ENCODE data around the gene TM6SF1. TPM values are rescaled to one million over a fixed set of nuclear protein-coding genes. Genes with fewer than 3 reads are reported as not detected.

The TM6SF1 gene
- total RNA-seq, 1 donor from 2014 or later, result 6.3 TPM

DNA sequence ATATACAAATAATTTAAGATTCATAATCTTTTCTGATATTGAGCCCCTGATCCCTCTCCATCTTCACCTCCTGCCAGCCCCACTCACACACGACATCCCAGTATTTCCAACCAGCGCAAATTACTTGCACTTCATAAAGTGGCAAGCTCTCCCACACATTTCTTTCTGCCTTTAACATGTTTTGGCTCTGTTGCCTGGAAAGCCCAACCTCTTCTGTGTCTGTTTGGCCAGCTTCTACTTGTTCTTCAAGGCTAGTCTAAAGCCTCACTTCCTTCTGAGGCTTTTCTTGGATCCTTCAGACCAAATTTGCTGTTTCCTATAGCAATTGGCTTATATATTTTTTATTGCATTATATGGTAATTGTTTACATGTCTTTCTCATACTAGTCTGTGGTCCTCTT lies 5.1 kb upstream of the TM6SF1 start:
- Histone ChIP-seq H3K9me3 (no peaks in the 10 kb centered on the region), H3K36me3 (no peaks in the 10 kb centered on the region), H3K27me3 (no peaks in the 10 kb centered on the region), H3K4me1 (no peaks in the 10 kb centered on the region), H3K27ac (no peak overlapping the region), H3K4me3 (no peak overlapping the region)
- no peak for DNase-seq (ENCODE audit: low spot score in 2 of 2)
- intact Hi-C loops (cut with DNase I), result no loop called here
- TF ChIP-seq, protein P1, sequence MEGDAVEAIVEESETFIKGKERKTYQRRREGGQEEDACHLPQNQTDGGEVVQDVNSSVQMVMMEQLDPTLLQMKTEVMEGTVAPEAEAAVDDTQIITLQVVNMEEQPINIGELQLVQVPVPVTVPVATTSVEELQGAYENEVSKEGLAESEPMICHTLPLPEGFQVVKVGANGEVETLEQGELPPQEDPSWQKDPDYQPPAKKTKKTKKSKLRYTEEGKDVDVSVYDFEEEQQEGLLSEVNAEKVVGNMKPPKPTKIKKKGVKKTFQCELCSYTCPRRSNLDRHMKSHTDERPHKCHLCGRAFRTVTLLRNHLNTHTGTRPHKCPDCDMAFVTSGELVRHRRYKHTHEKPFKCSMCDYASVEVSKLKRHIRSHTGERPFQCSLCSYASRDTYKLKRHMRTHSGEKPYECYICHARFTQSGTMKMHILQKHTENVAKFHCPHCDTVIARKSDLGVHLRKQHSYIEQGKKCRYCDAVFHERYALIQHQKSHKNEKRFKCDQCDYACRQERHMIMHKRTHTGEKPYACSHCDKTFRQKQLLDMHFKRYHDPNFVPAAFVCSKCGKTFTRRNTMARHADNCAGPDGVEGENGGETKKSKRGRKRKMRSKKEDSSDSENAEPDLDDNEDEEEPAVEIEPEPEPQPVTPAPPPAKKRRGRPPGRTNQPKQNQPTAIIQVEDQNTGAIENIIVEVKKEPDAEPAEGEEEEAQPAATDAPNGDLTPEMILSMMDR (IDR thresholded peaks at IDR 0.05), result no peak

GRCh38 chr15:83104141-83104540 lies 3.3 kb upstream of the TM6SF1 start:
- no peak for DNase-seq (ENCODE audit: low spot score in 2 of 2)
- no peak overlapping the region for H3K27ac ChIP-seq
- TF ChIP-seq, protein P1 (IDR thresholded peaks at IDR 0.05), result no peak
- H3K4me3 ChIP-seq, result no peak overlapping the region
- no peaks in the 10 kb centered on the region for H3K9me3 ChIP-seq
- no peaks in the 10 kb centered on the region for H3K36me3 ChIP-seq
- H3K4me1 ChIP-seq, result peaks cover 0 to 7% of the 10 kb centered on the region in 2 donors
- no peaks in the 10 kb centered on the region for H3K27me3 ChIP-seq
- intact Hi-C loops (cut with DNase I), result no loop called here

- no peaks in the 10 kb centered on the region for H3K36me3 ChIP-seq
- intact Hi-C loops (cut with DNase I), result no loop called here
- peaks cover 0 to 7% of the 10 kb centered on the region in 2 donors for H3K4me1 ChIP-seq
- no peak for DNase-seq (ENCODE audit: low spot score in 2 of 2)
- H3K9me3 ChIP-seq, result no peaks in the 10 kb centered on the region
- H3K27me3 ChIP-seq, result no peaks in the 10 kb centered on the region
- H3K4me3 ChIP-seq, result no peak overlapping the region
- H3K27ac ChIP-seq, result no peak overlapping the region
- TF ChIP-seq, protein P1 (IDR thresholded peaks at IDR 0.05), result no peak
Measured at GRCh38 chr15:83105440-83105839, 2.0 kb upstream of the TM6SF1 start.

DNA sequence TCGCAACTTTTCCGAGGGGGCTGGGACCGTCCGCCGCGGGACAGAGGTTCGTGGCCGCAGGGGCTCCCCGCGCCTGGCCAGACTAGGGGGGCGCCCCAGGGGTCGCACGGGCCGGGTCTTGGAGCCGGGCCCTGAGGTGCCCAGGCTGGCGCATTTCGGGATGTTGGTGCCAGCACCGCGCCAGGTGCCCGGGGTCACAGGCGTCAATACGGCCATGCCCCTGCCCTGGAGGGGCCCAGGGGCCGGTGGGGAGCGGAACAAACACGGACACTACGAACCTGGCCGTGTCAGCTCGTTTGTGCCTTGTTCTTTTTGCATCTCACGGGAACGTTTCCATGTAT lies 366 bp downstream of the TM6SF1 start:
- TF ChIP-seq, protein P1 (IDR thresholded peaks at IDR 0.05), result no peak
- intact Hi-C loops (cut with DNase I), result no loop called here
- Histone ChIP-seq H3K36me3 (no peaks in the 10 kb centered on the region), H3K4me1 (peaks cover 0 to 7% of the 10 kb centered on the region in 2 donors), H3K27me3 (no peaks in the 10 kb centered on the region), H3K4me3 (peak overlapping the region; percentile 68 to 82), H3K27ac (peak overlapping the region; percentile 38 to 60), H3K9me3 (no peaks in the 10 kb centered on the region)
- no peak for DNase-seq (ENCODE audit: low spot score in 2 of 2)

DNA sequence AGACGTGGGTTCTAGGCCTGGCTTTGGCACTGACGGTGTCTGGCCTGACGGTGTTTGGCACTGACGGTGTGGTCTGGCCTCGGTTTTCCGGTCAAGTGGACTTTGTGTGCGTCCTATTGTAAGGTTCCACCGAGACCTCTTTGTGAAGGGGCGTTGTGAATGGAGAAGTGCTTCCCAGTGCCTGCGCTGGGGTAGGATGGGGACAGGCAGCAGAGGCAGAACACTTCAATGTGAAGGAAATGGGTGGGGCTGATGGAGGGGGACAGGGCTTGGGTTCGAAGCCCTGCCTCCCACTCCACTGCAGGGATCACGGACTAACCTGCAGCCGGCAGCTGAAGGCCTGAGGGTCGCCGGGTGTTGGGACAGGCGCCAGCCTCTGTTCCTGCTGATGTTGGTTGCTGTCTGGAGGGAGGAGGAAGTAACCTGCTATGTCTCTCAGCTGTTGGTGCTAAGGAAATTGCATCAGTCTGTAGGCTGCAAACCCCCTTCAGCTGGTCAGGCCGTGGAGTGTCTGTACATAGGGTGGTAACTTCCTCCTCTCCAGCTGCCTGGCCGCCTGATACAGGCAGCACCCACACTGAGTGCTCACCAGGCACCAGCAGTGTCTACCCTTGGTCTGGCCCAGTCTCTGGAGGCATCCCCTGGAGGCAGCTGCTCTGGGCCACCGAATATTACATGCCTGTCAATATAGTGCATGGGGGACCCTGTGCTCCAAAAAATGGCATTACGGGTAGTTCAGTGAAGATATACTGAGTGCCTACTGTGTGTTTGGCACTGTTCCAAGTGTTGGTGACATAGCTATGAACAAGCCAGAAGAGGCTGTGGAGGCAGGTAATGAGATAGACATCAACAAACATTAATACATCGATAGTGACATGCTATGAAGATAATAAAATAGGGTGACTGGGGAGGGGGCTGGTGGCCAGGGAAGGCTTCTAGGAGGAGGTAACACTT lies 1.1 kb downstream of the TM6SF1 start:
- H3K27me3 ChIP-seq, result no peaks in the 10 kb centered on the region
- peak; percentile 36 to 76 for DNase-seq (ENCODE audit: low spot score in 2 of 2)
- TF ChIP-seq, protein P1 (IDR thresholded peaks at IDR 0.05), result no peak
- peaks cover 0 to 7% of the 10 kb centered on the region in 2 donors for H3K4me1 ChIP-seq
- H3K9me3 ChIP-seq, result no peaks in the 10 kb centered on the region
- H3K4me3 ChIP-seq, result peak overlapping the region; percentile 68 to 82
- no peaks in the 10 kb centered on the region for H3K36me3 ChIP-seq
- peak overlapping the region; percentile 22 to 60 for H3K27ac ChIP-seq
- intact Hi-C loops (cut with DNase I), result no loop called here

Measured in ascending aorta (tissue), 2 donors.